Fibroblast of skin of left biceps (primary cell): ENCODE measurements around the gene GSG1L.

ENCODE experiments used
- DNase-seq, 2 experiments: peaks; one replicate each; pipeline ENCODE4 v3.0.0-alpha.2; 2013; ENCODE audit warnings: low read depth in 2 of 2

GSG1L gene

DNA sequence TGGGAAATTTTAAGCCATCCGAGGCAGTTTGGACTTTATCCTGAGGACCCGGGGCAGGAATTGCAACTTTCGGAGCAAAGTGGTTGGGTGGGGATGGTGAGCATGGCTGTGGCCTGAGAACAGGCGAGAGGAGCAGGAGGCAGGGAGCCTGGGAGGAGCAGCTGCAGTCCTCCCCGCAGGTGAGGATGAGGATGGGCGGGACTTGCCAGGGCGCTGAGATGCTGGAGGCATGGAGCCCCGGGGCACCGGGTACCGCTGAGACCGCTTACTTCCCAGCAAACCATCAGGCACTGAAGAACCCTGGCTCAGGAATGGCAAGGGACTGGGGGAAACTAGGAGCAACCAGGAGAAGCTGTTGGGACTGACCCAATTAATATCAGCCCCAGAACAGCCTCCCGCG lies 210.8 kb downstream of the GSG1L start:
- no peak for DNase-seq

DNA sequence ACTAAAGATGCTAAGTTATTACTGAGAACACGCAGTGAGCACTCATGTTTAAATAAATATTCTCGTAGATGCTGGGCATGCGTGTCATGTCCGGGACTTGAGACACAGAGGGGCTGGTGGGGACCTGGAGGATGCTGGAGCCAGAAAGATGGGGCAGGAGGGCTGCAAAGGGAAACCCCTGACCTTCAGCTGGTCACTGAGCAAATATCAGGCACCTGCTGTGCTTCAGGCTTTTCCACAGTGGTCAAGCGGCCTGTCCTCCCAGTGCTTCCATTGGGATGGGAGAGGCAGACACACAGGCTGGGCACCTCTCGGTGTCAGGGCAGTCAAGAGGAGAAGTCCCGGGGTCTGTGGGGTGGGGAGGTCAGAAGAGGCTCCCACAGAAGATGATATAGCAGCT lies 211.4 kb downstream of the GSG1L start:
- DNase-seq: no peak

DNA sequence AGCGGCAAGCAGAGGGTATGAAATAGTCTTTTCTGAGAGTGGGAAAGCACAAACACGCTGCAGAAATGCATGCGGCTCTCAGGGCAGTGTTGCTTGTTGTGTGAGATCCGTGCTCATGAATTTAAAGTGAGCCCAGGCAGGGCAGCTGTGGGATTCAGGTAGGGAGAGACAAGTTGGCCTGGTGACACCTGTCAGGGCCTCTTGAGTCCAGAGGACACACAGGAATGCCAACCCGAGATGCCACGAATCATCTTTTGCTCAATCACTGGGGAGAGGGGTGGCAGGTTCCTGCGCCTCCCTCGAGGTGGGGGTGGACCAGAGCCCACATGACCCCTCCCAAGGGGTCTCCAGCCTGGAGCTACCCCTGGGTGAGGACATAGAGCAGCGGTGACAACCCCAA lies 211.9 kb downstream of the GSG1L start:
- no peak for DNase-seq

DNA sequence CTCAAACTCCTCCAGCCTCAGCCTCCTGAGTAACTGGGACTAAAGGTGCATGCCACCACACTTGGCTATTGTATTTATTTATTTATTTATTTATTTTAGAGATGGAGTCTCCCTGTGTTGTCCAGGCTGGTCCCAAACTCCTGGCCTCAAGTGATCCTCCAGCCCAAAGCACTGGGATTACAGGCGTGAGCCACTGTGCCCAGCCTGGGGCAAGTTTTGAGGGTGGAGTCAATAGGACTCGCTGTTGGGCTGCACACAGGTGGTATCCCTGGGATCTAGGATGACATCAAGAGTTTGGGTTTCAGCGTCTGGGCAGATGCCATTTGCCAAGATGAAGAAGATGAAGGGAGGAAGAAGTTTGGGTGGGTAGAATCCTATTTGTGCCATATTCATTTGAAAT lies 213.9 kb downstream of the GSG1L start:
- DNase-seq: no peak

DNA sequence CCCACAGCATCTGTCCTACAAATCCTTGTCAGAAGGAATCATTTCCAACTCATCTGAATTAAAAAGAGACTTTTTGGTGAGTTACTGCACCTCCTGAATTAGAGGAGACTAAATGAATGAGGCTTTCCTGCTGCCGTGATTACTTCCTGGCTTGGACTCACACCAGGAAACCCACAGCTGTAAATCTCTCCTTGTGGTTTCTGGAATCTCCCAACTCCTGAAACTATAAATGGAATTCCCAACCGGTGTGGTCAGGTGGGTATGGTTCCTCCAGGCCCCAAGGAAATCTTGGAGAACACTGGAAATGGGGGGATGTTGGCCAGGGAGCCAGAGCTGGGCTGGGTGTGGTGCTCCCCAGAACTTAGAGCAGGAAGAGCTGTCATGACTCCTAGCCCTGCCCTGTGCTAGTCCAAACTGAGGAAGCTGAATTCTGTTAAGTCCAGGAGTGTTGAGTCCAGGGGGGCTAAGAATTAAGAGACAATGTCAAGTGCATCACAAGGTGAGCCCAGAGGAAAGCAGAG lies 216.4 kb downstream of the GSG1L start:
- no peak for DNase-seq

DNA sequence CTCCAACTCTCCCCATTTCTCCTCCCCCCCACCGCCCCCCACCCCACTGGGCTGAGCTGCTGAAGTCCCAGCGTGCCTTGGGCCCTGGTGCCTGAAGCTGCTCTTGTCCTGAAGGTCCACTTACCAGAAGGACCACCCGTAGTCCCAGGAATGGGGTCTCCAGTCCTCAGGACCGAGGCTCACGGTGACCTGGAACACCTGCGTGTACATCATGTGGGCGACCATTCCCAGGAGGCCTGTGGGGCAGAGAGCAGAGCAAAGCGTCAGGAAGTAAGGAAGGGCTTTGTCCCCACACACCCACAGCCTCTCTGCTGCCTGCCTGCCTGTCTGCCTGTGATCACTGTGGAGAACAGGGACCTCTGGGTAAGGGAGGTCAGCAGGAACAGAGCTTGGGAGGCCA lies 218.7 kb downstream of the GSG1L start:
- DNase-seq: no peak

DNA sequence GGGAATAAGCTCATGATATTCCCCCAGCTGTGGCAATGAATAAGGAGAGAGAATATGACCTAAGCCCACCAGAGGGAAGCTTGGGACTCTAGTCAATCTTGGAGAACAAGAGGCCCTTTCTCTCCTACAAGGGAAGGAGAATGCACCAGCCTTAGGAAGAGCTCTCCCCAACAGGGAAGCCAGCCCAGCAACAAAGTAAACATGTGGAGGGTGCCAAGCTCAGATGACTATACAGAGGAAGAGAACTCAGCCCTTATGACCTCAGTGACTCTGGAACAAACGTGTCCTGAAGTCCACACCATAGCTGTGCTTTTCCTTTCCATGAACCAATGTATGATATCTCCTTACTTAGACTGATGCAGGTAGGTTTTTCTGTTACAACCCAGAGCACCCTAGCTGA lies 219.7 kb downstream of the GSG1L start:
- DNase-seq: no peak

DNA sequence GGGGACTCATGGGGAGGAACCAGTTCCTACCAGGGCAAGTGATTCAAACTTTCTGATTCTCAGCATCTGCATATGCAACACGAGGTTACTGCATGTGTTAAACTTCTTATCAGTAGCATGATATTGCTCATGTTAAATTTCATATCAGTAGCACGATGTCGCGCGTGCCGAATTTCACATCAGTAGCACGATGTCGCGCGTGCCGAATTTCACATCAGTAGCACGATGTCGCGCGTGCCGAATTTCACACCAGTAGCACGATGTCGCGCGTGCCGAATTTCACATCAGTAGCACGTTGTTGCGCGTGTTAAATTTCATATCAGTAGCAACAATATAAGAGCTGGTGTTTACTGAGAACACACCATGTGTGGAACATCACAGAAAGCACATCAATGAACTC lies 221.6 kb downstream of the GSG1L start:
- DNase-seq: no peak

DNA sequence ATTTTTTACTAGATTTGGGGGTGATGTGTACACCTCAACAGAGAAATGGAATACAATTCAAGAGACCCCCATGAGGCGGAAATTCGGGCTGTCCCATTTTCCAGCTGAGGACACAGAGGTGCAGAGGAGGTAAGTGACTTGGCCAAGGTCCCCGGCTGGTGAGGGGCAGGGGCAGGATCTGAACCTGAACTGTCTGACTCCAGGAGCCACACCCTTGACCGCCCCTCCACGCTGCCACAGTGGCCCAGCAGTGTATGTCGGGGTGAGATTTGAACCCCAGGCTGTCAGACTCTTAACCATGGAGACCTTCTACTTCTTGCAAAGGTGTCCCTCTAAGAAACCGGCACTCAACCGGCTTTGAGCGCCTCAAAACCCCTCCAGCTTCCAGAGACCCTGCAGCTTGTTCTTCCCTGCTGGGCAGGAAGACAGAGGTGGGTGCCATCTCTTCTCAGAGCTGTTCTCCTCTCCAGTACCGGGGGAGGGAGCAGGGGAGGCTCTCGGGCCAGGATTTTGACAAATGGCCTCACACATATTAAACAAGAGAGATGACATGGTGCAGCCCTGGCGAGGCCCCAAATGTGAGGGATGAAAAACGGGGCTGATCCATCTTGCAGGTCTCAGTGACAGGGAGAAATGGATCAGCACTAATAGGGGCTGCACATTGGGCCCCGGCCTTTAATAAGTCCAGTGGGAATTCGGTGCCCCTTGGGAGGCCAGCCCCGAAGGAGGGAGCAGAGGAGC lies 222.3 kb downstream of the GSG1L start:
- no peak for DNase-seq

DNA sequence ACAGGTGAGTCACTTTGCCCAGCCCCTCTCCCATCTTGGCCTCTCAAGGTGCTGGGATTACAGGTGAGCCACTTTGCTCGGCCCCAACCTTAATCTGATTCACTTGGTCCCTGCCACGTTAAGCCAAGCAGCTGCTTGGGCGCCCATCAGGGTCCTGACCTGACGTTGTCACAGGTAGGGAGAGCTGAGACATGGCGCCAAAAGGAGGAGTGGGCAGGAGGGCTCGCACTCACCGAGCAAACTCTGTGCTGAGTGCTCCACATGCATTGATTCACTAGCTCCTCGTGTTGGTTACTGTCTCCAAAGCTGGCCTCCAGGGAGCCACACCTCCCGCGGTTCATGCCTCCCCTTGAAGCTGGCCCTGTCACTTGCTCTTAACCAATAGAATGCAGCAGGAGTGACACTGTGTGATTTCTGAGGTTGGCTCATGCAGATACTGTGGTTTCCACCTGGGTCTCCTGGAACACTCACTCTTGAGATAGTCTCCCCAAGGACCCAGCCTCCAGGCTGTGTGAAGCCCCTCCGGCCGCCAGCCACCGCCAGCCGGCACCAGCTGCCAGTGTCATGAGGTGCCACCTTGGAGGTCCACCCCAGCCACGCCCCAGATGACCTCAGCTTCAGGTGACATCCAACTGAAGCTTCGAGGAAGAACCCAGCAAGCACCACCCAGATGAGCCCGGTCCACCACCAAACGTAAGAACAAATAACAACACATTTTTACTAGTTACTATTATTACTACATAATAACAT lies 223.0 kb downstream of the GSG1L start:
- no peak for DNase-seq

DNA sequence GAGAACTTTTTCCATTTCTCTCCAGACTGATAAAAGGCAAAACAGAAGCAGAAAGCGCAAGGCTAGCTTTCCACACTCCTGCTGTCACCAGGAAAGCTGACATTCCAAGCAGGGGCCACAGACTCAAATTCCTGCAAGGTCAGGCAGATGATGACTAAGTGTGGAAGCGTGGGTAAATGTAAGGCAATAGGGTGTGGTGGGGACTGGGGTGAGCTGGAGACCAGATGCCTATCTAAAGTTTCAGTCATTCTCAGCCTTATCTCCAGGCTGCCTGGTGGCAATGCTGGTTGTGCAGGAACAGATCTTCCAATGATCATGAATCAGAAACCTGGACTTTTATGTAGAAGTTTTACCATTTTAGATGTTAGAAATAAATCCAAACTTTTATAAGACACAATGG lies 224.1 kb downstream of the GSG1L start:
- DNase-seq: no peak

DNA sequence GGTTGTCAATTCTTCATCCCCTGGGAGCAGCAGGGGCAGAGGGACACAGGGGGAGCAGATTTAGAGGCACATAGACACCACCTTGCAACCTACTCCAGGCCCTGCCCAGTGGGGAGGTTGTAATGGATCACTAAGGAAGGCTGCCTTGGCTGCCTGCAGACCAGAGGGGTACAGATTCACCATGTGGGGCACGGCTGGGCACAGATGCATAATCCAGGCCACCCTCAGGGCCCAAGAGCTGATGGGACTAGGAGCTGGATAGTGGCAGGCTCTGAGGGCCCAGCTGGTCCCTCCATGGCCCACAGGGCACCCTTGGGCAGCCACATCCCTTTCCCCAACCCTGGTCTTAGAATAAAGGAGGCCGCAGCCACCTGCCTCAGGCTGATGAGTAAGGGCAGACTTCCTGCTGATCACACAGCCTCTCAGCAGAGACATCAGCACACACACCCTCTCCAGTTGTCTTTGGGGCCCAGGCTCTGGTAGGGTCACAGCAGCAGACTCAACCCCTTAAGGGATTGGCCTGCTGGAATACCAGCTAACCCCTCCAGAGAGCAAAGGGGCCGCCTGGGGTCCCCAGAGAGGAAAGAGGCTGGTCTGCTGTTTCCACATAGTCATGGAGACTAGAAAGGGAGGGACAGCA lies 224.9 kb downstream of the GSG1L start:
- DNase-seq: no peak

DNA sequence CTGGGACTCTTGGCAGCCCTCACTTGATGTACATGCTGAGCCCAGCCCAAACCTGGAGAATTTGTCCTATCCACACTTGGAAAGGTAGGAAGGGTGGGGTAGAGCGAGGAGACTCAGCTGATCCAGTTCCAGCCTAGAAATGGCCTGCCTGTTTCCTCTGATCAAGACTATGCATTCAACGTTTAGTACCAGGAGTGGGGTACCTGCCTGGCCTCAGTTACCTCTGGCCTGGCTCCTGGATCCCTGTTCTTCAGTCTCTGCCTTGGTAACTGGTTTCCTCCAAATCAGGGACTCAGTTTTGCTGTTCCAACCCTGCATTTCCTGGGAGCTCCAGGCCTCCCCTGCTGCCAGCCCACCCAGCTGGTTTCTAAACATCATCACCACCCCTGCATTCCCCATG lies 233.5 kb downstream of the GSG1L start:
- no peak for DNase-seq

DNA sequence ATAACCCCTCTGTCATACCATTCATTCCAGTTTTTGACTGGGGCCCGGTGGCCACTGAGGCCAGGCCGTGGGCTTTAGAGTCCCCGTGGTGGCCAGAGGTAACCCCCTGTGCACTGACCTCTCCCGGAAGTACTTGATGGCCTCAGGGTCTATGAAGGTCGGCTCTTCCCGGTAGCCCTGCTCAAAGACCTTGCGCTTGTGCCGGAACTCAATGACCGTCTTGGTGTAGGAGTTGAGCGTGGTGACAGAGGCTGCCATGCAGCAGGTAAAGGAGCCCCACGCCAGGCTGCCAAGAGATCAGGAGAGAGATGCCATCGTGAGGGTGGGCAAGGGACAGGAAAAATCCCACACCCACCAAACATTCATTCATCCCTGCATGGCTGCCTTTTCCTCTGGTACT lies 234.8 kb downstream of the GSG1L start:
- DNase-seq: no peak

DNA sequence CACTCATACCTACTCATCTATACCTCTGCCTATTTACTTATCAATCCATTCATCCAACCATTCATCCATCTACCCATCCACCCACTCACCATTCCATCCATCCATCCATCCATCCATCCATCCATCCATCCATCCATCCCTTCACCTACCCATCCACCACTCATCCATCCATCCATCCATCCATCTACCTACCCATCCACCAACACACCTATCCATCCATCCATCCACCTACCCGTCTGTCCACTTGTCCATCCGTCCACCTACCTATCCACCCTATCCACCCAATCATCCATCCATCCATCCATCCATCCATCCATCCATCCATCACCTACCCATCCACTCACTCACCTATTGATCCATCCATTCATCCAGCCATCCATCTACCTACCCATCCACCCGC lies 235.7 kb downstream of the GSG1L start:
- DNase-seq: no peak

DNA sequence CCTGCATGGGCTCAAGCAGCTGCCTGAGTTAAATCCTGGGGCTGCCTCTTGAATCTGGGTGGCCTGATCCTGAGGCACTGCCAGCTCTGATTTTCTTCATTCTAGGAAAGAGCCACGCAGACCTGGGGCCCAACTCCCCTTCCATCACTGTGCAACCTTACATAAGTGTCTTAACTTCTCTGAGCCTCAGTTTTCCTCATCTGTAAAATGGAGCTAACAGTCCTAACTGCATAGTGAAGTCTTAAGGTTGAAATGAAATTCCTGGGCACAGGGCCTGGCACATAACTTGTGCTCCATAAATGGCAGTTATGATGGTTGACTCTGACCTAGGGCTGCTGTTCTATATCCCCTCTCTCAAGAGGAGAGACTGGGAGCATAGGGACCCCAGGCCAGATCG lies 236.6 kb downstream of the GSG1L start:
- DNase-seq: no peak

DNA sequence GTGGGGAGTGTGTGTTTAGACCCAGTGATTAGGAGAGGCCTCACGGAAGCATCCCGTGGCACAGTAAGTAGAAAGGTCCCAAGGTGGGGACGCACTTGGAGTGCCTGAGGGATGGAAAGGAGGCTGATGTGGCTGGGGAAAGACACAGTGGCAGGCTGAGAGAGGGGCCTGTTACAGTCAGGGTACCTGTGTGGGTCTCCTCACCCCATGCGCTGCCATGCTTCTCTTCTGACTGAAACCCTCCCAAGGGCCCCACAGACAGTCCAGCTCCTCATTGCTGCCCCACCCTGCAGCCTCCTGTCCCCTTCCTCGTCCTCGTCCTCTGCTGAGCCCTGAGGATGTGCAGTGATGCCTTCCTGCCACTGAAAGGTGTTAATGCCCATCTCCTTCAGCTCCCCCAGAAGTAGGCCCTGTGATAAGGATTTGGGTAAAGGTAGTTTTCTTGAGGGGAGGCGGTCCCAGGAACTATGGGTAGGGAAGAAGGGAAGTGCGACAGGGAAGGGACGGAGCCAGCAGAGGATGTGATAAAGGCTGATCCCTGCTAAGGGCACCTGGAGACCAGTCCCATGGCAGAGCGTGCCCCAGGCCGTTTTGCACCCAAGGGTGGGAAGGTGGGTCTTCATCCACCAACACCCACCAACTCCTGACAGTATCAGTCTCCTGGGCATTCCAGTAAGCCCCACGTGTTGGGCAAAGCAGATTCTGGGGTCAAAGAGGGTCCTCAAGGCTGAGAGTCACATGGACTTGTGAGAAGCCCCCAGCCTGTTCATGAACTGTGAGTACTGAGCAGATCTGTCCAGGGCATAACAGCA lies 237.2 kb downstream of the GSG1L start:
- no peak for DNase-seq

DNA sequence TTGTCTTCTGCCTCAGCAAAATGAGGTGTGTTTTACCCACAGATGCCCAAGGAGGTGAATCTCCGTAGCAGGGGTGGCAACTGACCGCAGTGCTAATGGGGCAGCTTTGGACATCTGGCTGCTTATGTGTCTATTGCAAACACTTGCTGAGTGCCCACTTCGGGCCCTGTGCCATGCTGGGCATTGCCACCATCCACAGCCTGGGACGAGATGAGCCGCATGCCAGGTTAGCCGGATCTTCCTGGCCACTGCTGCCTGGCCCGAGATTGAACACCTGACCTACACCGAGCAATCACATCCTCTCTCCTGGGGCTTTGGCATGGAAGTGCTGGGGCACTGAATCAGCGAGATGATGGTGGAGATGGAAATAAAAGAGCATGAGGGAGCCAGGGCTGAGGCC lies 238.7 kb downstream of the GSG1L start:
- no peak for DNase-seq

DNA sequence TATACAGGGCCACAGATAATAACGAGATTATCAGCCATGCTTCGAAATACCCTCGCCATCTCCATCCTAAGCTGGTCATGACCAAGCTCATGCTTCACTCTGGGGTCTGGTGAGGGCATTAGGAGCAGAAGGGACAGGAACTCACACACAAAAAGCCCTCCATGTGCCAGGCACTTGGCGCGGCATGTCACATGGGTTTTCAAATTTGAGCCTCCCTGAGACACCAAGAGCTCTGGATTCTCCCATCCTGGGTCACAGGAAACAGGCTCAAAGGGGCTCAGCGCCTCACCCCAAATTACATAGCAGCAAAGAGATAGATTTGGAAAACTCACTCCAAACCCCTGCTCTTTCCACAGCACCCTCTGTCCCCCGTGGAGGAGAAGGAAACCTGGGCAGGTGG lies 239.5 kb downstream of the GSG1L start:
- no peak for DNase-seq

DNA sequence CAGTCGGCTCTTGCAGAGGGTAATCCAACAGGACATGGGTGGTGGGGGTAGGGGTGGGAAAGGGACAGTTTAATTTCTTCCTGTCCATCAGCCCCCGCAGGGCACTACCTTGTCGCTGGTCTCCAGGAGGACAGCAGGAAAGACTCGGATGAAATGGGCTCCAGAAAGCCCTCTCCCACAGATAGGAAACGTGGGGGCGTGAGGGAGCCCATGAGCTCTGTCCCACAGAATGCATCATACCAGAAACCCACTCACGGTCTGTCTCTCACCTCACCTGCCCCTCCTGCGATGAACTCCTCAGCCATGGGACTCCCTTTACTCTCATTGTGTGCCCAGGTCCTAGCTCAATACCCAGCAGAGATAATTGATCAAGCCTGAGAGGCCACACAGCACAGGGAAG lies 240.1 kb downstream of the GSG1L start:
- DNase-seq: no peak

DNA sequence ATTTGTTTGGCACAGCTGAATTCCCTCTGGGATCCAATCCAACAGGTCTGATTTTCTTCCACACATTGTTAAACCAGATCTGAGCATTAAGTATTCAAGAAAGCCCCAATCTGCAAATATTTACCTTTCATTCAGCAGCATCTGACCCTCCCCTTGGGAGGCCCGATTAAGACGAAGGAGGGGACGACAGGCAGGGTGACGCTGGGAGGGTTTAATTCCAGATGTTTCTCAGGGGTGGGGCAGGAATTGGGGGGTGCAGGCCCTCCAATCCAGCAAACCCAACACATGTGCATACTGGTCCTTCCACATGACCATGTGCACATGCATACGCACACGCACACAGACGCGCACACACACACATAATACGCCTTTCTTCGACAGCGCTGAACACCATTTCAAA lies 240.5 kb downstream of the GSG1L start:
- no peak for DNase-seq

DNA sequence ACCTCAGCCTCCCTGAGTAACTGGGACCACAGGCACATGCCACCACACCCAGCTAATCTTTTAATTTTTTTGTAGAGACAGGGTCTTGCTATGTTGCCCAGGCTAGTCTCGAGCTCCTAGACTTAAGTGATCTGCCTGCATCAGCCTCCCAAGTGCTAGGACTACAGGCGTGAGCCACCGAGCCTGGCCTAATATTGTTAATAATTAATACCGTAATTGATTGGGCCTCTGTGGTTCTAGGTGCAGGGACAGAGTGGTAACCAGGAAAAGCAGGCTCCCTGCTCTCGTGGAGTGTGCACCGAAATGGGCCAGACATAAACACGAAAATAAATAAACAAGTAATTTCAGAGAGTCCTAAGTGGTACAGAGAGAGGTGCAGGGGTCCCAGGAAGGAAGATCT lies 241.0 kb downstream of the GSG1L start:
- no peak for DNase-seq
